GM10266 (cell line): ENCODE measurements around the gene PPP2R1B.
A peak's percentile ranks its signal among the peaks of the same experiment; 100 is the strongest.

Source experiments
- DNase-seq: peaks from one replicate; pipeline ENCODE4 v3.0.0; 2012; ENCODE audit errors: extremely low spot score
- TF ChIP-seq, protein P1 (sequence below): IDR thresholded peaks from 2 replicates; pipeline ENCODE4 v1.5.1; 2012; ENCODE audit warnings: mild to moderate bottlenecking, low read depth; ENCODE audit not compliant: control insufficient read depth, insufficient read depth; ENCODE audit errors: missing control alignments

Gene PPP2R1B

DNA sequence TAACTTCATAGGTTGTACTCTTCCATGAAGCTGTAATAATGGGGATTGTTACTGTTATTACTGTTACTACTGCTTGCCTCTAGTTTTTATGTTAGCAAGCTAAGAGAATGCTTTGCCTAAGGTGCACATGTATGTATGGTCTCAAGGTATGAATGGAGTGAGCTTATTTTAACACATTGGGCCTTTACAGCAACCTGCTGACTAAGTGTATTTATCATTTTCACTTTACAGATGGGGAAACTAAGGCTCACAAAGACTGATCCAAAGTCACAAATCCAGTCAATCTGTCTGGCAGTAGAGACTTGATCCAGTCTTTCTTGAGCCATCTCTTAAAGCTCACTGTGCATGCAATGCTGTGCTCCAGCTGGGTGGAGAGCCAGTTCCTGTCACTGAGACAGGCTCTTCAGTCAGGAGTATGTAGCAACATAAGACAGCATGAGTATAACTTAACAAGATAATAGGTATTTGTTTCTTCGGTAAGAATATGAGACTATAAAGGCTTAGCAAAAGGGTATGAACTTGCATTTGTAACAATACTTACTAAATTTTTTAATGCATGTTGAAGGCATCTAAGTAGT is 66.5 kb downstream of the PPP2R1B start:
- no peak for DNase-seq
- TF ChIP-seq, protein P1, sequence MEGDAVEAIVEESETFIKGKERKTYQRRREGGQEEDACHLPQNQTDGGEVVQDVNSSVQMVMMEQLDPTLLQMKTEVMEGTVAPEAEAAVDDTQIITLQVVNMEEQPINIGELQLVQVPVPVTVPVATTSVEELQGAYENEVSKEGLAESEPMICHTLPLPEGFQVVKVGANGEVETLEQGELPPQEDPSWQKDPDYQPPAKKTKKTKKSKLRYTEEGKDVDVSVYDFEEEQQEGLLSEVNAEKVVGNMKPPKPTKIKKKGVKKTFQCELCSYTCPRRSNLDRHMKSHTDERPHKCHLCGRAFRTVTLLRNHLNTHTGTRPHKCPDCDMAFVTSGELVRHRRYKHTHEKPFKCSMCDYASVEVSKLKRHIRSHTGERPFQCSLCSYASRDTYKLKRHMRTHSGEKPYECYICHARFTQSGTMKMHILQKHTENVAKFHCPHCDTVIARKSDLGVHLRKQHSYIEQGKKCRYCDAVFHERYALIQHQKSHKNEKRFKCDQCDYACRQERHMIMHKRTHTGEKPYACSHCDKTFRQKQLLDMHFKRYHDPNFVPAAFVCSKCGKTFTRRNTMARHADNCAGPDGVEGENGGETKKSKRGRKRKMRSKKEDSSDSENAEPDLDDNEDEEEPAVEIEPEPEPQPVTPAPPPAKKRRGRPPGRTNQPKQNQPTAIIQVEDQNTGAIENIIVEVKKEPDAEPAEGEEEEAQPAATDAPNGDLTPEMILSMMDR, result no peak

DNA sequence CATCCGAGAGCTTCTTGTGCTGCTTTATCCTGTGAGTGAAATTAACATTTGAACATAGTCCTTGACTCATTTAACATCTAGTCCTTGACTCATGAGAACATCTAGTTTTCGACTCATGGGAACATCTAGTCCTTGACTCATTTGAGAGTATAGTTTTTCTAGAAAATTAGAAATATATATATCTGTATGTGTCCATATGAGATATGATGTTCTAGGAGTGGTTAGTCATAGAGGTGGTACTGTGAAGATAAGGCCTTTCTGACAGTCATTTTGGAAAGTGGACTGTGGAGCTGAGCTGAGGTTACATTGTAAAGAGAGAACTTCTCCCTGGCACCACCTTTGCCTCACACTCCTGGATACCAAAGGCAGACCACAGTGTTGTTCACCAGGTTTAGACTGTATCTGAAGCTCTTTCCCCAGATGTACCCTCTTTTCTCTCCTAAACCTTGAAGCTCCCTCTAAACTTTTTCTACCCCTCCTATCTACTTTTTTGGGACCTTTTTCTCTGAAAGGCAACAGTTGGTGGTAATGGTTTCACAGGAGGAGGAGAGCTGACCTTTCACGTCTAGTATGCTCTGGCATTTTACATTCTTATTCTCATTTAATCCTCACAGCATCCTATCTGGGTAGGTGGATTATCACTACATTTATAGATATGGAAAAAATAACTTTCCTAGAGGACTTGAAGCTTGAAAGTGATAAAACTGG is 67.2 kb downstream of the PPP2R1B start:
- TF ChIP-seq, protein P1, result no peak
- DNase-seq, result no peak

DNA sequence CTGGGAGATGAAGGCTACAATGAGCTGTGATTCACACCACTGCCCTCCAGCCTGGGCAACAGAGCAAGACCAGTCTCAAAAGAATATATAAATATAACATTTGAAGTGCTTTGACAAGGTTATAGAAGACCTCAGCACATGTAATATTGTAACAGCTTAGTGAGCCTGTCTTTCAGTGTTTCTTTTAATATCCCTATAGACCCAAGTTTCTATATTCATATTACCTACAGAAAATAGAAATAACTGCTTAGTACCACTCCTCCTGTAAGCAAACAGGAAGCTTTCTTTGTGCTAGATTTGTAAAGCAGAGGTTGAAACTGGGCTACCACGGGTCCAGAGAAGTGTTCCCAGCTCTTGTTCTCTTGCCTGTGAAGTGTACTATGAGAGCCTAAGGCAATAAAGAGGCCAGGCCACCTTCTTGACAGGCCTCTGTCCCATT is 68.2 kb downstream of the PPP2R1B start:
- no peak for DNase-seq
- TF ChIP-seq, protein P1, result no peak

DNA sequence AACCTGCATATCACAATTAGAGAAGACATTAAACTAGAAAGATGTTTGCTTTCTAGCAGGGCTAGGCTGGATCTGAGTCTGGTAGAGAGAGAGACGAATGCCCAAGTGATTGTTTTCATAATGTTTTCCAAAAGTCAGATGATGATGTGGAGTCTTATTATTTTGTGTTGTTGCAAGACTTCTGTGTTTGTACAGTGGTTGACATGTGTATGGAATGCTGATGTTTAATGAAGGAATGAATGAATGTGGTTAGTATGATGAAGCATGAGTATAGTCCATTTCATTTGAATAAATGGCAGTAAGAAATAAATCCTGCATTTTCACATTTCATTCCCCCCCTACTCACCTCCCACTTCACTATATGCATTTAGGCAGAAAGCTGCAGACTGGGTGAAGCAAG is 69.6 kb downstream of the PPP2R1B start:
- TF ChIP-seq, protein P1, result no peak
- DNase-seq, result no peak

DNA sequence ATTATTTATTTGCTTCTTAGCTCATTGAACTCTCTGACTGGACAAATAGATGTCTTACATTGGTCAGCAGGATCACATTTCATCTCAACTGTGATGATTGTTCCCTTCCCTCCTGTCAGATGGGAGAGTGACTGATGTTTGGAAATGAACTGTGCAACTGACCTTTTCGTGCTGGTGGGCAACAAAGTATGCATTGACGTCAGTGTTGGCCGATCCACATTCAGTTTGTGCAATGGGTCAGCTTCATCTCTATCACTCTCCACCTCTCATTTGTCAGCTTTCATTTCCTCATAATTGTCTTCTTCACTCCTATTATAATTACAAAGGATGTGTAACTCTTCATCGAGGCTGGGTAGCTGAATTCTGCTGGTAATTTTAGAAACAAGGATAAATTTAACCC is 71.3 kb downstream of the PPP2R1B start:
- TF ChIP-seq, protein P1, result no peak
- peak; percentile 10 for DNase-seq

DNA sequence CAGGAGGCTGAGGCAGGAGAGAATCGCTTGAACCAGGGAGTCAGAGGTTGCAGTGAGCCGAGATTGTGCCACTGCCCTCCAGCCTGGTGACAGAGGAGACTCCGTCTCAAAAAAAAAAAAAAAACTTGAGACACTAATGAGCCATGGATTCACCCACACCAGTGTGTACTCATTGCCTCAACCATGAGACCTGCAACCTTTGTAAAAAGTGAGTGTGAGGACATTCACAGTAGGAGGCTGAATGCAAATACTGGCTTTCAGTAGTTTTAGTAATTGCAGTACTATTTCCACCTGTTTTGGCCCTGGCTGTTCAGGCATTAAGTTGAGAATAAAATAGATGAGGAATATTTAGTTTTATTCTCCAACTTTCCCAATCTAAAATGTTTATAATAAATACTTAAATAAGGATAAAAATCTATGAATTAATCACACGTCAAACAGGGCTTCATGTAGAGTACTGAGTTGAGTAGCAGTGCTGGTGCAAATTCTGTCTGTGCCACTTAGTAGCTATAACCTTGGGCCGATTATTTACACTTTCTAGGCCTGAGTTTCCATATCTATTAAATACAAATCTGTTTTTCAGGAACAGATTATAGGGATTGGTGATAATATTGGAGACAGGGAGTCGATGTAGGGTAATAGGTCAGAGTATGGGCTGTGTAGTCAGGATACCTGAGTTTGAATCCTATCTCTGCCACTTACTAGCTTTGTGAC is 72.8 kb downstream of the PPP2R1B start:
- TF ChIP-seq, protein P1, result no peak
- DNase-seq, result no peak

DNA sequence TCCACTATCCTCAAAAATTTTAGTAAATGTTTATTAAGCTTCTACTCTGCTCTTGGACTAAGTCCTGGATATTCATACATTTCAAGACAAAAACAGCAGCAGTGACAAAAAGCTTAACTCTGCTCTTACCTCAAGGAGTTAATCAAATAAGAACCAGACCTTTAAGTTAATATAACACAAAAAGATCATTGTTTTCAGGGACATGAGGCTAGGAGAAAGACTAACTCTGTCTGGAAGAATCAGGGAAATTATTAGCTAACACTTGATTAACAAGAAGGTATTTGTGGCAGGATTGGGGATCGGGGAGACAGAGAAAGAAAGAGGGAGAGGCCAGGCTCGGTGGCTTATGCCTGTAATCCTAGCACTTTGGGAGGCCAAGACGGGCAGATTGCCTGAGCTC is 74.4 kb downstream of the PPP2R1B start:
- no peak for DNase-seq
- TF ChIP-seq, protein P1, result no peak
